Sigmoid colon (tissue), 4 donors: Measurements from ENCODE around the gene LRRK2.

Experiments used
- EP300 ChIP-seq, 4 donors: sonication (generic); formaldehyde crosslinking; IDR thresholded peaks; one replicate each; pipeline ENCODE4 v1.6.1; 2017; ENCODE audit warnings: antibody characterized with exemption in 4 of 4
- POLR2A ChIP-seq, 2 donors: fragments of 450-650 bp; IDR thresholded peaks; one replicate each; pipeline ENCODE4 v1.6.1; 2016; ENCODE audit warnings: antibody characterized with exemption in 2 of 2, mild to moderate bottlenecking in 2 of 2, moderate library complexity in 2 of 2
- POLR2AphosphoS5 ChIP-seq, 4 donors: sonication (generic); formaldehyde crosslinking; IDR thresholded peaks; one replicate each; pipeline ENCODE4 v1.6.1; 2017; ENCODE audit warnings: antibody characterized with exemption in 4 of 4

DNA sequence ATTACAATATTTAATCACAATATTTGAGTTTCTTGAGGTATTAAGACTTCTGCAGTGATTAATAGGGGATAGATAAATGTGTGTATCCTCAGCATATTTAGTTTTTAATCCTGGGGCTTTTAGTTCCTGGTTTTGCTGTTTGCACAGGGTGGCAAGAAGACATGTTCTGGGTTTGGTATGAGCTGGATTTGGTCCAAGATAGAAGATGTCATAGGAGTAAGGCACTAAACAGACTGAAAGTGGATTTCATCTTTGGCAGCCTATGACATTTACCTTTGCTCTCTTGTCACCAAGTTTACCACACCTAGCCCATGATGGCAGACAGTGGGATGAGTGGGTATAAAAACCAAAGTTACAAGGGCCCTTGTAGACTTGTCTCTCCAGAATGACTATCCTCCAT is 168.2 kb downstream of the LRRK2 start:
- TF ChIP-seq EP300 (IDR thresholded peaks at IDR 0.05) = no peak
- no peak for TF ChIP-seq POLR2A (IDR thresholded peaks at IDR 0.05)
- TF ChIP-seq POLR2AphosphoS5 (IDR thresholded peaks at IDR 0.05) = no peak
